Immature natural killer cell (primary cell): Measurements from ENCODE around the gene NFATC3. TPM values are rescaled to one million over a fixed set of nuclear protein-coding genes. Genes with fewer than 3 reads are reported as not detected.

Experiments
- DNase-seq, 3 donors: peaks; one replicate each; pipeline ENCODE4 v3.0.0; 2022; ENCODE audit warnings: mixed read lengths in 1 of 3
- H3K27ac Mint-ChIP-seq, 6 donors: one replicate each; pipeline ENCODE4 v1.8.0; 2020; ENCODE audit warnings: mixed read lengths in 6 of 6, mild to moderate bottlenecking in 5 of 6, inconsistent platforms in 4 of 6, moderate library complexity in 3 of 6
- H3K27me3 Mint-ChIP-seq, 3 donors: one replicate each; pipeline ENCODE4 v1.8.0; 2020 to 2021; ENCODE audit warnings: low read depth in 3 of 3, mild to moderate bottlenecking in 3 of 3, mixed read lengths in 3 of 3, moderate library complexity in 3 of 3, inconsistent platforms in 1 of 3
- H3K36me3 Mint-ChIP-seq, 3 donors: one replicate each; pipeline ENCODE4 v1.8.0; 2020; ENCODE audit warnings: mixed read lengths in 3 of 3, inconsistent platforms in 2 of 3, mild to moderate bottlenecking in 2 of 3
- H3K4me1 Mint-ChIP-seq, 2 donors: one replicate each; pipeline ENCODE4 v1.8.0; 2020; ENCODE audit warnings: inconsistent platforms in 2 of 2, mild to moderate bottlenecking in 2 of 2, mixed read lengths in 2 of 2, moderate library complexity in 1 of 2
- H3K4me3 Mint-ChIP-seq, 5 donors: one replicate each; pipeline ENCODE4 v1.8.0; 2020; ENCODE audit warnings: mild to moderate bottlenecking in 5 of 5, mixed read lengths in 5 of 5, inconsistent platforms in 3 of 5, moderate library complexity in 3 of 5
- H3K9me3 Mint-ChIP-seq, 6 donors: one replicate each; pipeline ENCODE4 v1.8.0; 2020; ENCODE audit warnings: mild to moderate bottlenecking in 6 of 6, mixed read lengths in 6 of 6, inconsistent platforms in 4 of 6, moderate library complexity in 3 of 6
- polyA plus RNA-seq, 3 donors: library from polyadenylated mRNA; unstranded; fragments of 300-500 nt; fragmentation: Illumina TruSeq; gene quantifications; one replicate each; pipeline ENCODE4 v1.2.3, GENCODE V29; 2021

The NFATC3 gene
- 100 to 1,000 TPM in 2 of 3 donors, 10 to 100 TPM in 1; 66.5 to 160 (median 119) TPM for polyA plus RNA-seq

- no peaks in the 10 kb centered on the region for H3K36me3 Mint-ChIP-seq
- peak; percentile 96 to 99 (median 98) for DNase-seq
- peak within 1 kb of the TSS; percentile 87 to 96 (median 94) for H3K27ac Mint-ChIP-seq
- H3K27me3 Mint-ChIP-seq, result peaks cover 0 to 16% (median 3%) of the 10 kb centered on the region in 3 donors
- H3K4me3 Mint-ChIP-seq, result peak within 1 kb of the TSS; percentile 90 to 100 (median 93)
- peaks cover 73 to 85% of the 10 kb centered on the region in 2 donors for H3K4me1 Mint-ChIP-seq
- H3K9me3 Mint-ChIP-seq, result peaks cover 0 to 2% (median 0%) of the 10 kb centered on the region in 6 donors
Measured at GRCh38 chr16:68085259-68086071, at the start of gene NFATC3. TSS of gene NFATC3 (plus strand) at chr16:68085370. CDS start at chr16:68085682, 312 bp downstream.

GRCh38 chr16:68037841-68038597 is 47.2 kb upstream of the NFATC3 start:
- Mint-ChIP-seq H3K4me1 (peaks cover 29 to 48% of the 10 kb centered on the region in 2 donors), H3K36me3 (peaks cover 7 to 21% (median 18%) of the 10 kb centered on the region in 3 donors), H3K27me3 (peaks cover 0 to 2% (median 0%) of the 10 kb centered on the region in 3 donors), H3K4me3 (no peak overlapping the region), H3K9me3 (no peaks in the 10 kb centered on the region), H3K27ac (peak overlapping the region in 2 of 6 donors; percentile 36 to 62)
- DNase-seq, result no peak

- H3K27me3 Mint-ChIP-seq, result peaks cover 0 to 2% (median 2%) of the 10 kb centered on the region in 3 donors
- H3K4me1 Mint-ChIP-seq, result peaks cover 24 to 37% of the 10 kb centered on the region in 2 donors
- H3K4me3 Mint-ChIP-seq, result no peak overlapping the region
- peaks cover 7 to 25% (median 24%) of the 10 kb centered on the region in 3 donors for H3K36me3 Mint-ChIP-seq
- peak overlapping the region; percentile 54 to 89 (median 71) for H3K27ac Mint-ChIP-seq
- peak; percentile 84 to 88 (median 84) for DNase-seq
- H3K9me3 Mint-ChIP-seq, result no peaks in the 10 kb centered on the region
Measured at GRCh38 chr16:68040506-68041288, 44.5 kb upstream of the NFATC3 start.

GRCh38 chr16:68041783-68042182 is 43.4 kb upstream of the NFATC3 start:
- Mint-ChIP-seq H3K36me3 (peaks cover 5 to 28% (median 25%) of the 10 kb centered on the region in 3 donors), H3K9me3 (no peaks in the 10 kb centered on the region), H3K27me3 (peaks cover 0 to 2% (median 2%) of the 10 kb centered on the region in 3 donors), H3K4me1 (peaks cover 19 to 32% of the 10 kb centered on the region in 2 donors), H3K27ac (peak overlapping the region in 2 of 6 donors; percentile 6 to 21), H3K4me3 (no peak overlapping the region)
- DNase-seq, result no peak

- Mint-ChIP-seq H3K4me3 (no peak overlapping the region), H3K27me3 (peaks cover 0 to 4% (median 0%) of the 10 kb centered on the region in 3 donors), H3K27ac (no peak overlapping the region)
Measured at GRCh38 chr16:68046106-68046505, 39.1 kb upstream of the NFATC3 start.

GRCh38 chr16:68047987-68048386 is 37.2 kb upstream of the NFATC3 start:
- Mint-ChIP-seq H3K4me3 (no peak overlapping the region), H3K36me3 (peaks cover 7 to 52% (median 36%) of the 10 kb centered on the region in 3 donors), H3K4me1 (peaks cover 1 to 5% of the 10 kb centered on the region in 2 donors), H3K27ac (peak overlapping the region in 2 of 6 donors; percentile 49), H3K27me3 (peaks cover 0 to 4% (median 0%) of the 10 kb centered on the region in 3 donors), H3K9me3 (no peaks in the 10 kb centered on the region)
- no peak for DNase-seq

More at GRCh38 chr16:68046106-68046505, 39.1 kb upstream of the NFATC3 start:
- H3K4me1 Mint-ChIP-seq, result peaks cover 2 to 5% of the 10 kb centered on the region in 2 donors
- no peaks in the 10 kb centered on the region for H3K9me3 Mint-ChIP-seq
- peaks cover 6 to 42% (median 38%) of the 10 kb centered on the region in 3 donors for H3K36me3 Mint-ChIP-seq
- DNase-seq, result no peak

GRCh38 chr16:68049449-68049848 is 35.7 kb upstream of the NFATC3 start:
- H3K4me1 Mint-ChIP-seq, result peaks cover 8 to 11% of the 10 kb centered on the region in 2 donors

GRCh38 chr16:68055395-68055794 is 29.8 kb upstream of the NFATC3 start:
- Mint-ChIP-seq H3K36me3 (peaks cover 14 to 35% (median 34%) of the 10 kb centered on the region in 3 donors), H3K9me3 (no peaks in the 10 kb centered on the region), H3K4me1 (peaks cover 47 to 61% of the 10 kb centered on the region in 2 donors), H3K27ac (peak overlapping the region; percentile 46 to 89 (median 80)), H3K27me3 (peaks cover 0 to 6% (median 0%) of the 10 kb centered on the region in 3 donors), H3K4me3 (peak overlapping the region in 4 of 5 donors; percentile 45 to 65 (median 54))
- DNase-seq, result peak in 1 of 3 donors; percentile 30

More at GRCh38 chr16:68049449-68049848, 35.7 kb upstream of the NFATC3 start:
- no peak for DNase-seq
- peaks cover 0 to 4% (median 0%) of the 10 kb centered on the region in 3 donors for H3K27me3 Mint-ChIP-seq
- peaks cover 14 to 65% (median 40%) of the 10 kb centered on the region in 3 donors for H3K36me3 Mint-ChIP-seq
- H3K9me3 Mint-ChIP-seq, result no peaks in the 10 kb centered on the region
- H3K4me3 Mint-ChIP-seq, result no peak overlapping the region
- H3K27ac Mint-ChIP-seq, result no peak overlapping the region

- H3K27me3 Mint-ChIP-seq, result peaks cover 0 to 11% (median 0%) of the 10 kb centered on the region in 3 donors
- peaks cover 76 to 96% of the 10 kb centered on the region in 2 donors for H3K4me1 Mint-ChIP-seq
- no peaks in the 10 kb centered on the region for H3K9me3 Mint-ChIP-seq
- peak overlapping the region; percentile 73 to 90 (median 84) for H3K27ac Mint-ChIP-seq
- H3K36me3 Mint-ChIP-seq, result peaks cover 0 to 14% (median 8%) of the 10 kb centered on the region in 3 donors
- no peak for DNase-seq
- H3K4me3 Mint-ChIP-seq, result peak overlapping the region; percentile 60 to 76 (median 66)
Measured at GRCh38 chr16:68059804-68060203, 25.4 kb upstream of the NFATC3 start.

GRCh38 chr16:68061396-68061795 is 23.8 kb upstream of the NFATC3 start:
- Mint-ChIP-seq H3K27ac (peak overlapping the region; percentile 89 to 96 (median 94)), H3K27me3 (peaks cover 0 to 9% (median 0%) of the 10 kb centered on the region in 3 donors), H3K9me3 (no peaks in the 10 kb centered on the region), H3K4me3 (peak overlapping the region; percentile 73 to 82 (median 81)), H3K36me3 (peaks cover 0 to 10% (median 10%) of the 10 kb centered on the region in 3 donors), H3K4me1 (peaks cover 76 to 96% of the 10 kb centered on the region in 2 donors)
- DNase-seq, result no peak

- DNase-seq, result peak; percentile 80 to 83 (median 83)
Measured at GRCh38 chr16:68062910-68063393, 22.2 kb upstream of the NFATC3 start.

GRCh38 chr16:68064791-68065365 is 20.3 kb upstream of the NFATC3 start:
- peaks cover 0 to 12% (median 10%) of the 10 kb centered on the region in 3 donors for H3K36me3 Mint-ChIP-seq
- H3K27me3 Mint-ChIP-seq, result peaks cover 0 to 6% (median 0%) of the 10 kb centered on the region in 3 donors
- H3K27ac Mint-ChIP-seq, result peak overlapping the region; percentile 89 to 96 (median 92)
- no peaks in the 10 kb centered on the region for H3K9me3 Mint-ChIP-seq
- DNase-seq, result peak; percentile 65 to 71 (median 69)
- peak overlapping the region; percentile 66 to 76 (median 70) for H3K4me3 Mint-ChIP-seq
- peaks cover 87 to 94% of the 10 kb centered on the region in 2 donors for H3K4me1 Mint-ChIP-seq

More at GRCh38 chr16:68062910-68063393, 22.2 kb upstream of the NFATC3 start:
- H3K27ac Mint-ChIP-seq, result peak overlapping the region; percentile 87 to 95 (median 92)
- peaks cover 0 to 13% (median 11%) of the 10 kb centered on the region in 3 donors for H3K36me3 Mint-ChIP-seq
- H3K9me3 Mint-ChIP-seq, result no peaks in the 10 kb centered on the region
- peak overlapping the region; percentile 64 to 83 (median 82) for H3K4me3 Mint-ChIP-seq
- peaks cover 84 to 96% of the 10 kb centered on the region in 2 donors for H3K4me1 Mint-ChIP-seq
- peaks cover 0 to 7% (median 0%) of the 10 kb centered on the region in 3 donors for H3K27me3 Mint-ChIP-seq
